ENCODE results near the gene SPAAR. TPM values are rescaled to one million over a fixed set of nuclear protein-coding genes. Genes with fewer than 3 reads are reported as not detected.
A peak's percentile ranks its signal among the peaks of the same experiment; 100 is the strongest.

The SPAAR gene
- polyA plus RNA-seq, 3 donors from 2014 or later = not detected

GRCh38 chr9:35938474-35939356, 29.4 kb downstream of the SPAAR start:
- H3K36me3 Mint-ChIP-seq = no peaks in the 10 kb centered on the region
- no peak for DNase-seq
- H3K27me3 Mint-ChIP-seq (ENCODE audit: low read depth in 3 of 3) = peaks cover 0 to under 1% (median 0%) of the 10 kb centered on the region in 3 donors
- H3K9me3 Mint-ChIP-seq = no peaks in the 10 kb centered on the region
- no peaks in the 10 kb centered on the region for H3K4me1 Mint-ChIP-seq
- H3K4me3 Mint-ChIP-seq = no peak overlapping the region
- no peak overlapping the region for H3K27ac Mint-ChIP-seq

- no peak overlapping the region for H3K4me3 Mint-ChIP-seq
- peaks cover 0 to 3% (median 2%) of the 10 kb centered on the region in 3 donors for H3K27me3 Mint-ChIP-seq (ENCODE audit: low read depth in 3 of 3)
- no peak overlapping the region for H3K27ac Mint-ChIP-seq
- H3K4me1 Mint-ChIP-seq = no peaks in the 10 kb centered on the region
- no peaks in the 10 kb centered on the region for H3K36me3 Mint-ChIP-seq
- no peak for DNase-seq
- H3K9me3 Mint-ChIP-seq = no peaks in the 10 kb centered on the region
Observed at GRCh38 chr9:35939679-35940250, 30.5 kb downstream of the SPAAR start.

GRCh38 chr9:35940458-35941407, 31.4 kb downstream of the SPAAR start:
- DNase-seq = no peak
- H3K4me3 Mint-ChIP-seq = no peak overlapping the region
- H3K27me3 Mint-ChIP-seq (ENCODE audit: low read depth in 3 of 3) = peaks cover 0 to 7% (median 2%) of the 10 kb centered on the region in 3 donors
- H3K36me3 Mint-ChIP-seq = no peaks in the 10 kb centered on the region
- peaks cover 0 to 4% of the 10 kb centered on the region in 2 donors for H3K4me1 Mint-ChIP-seq
- no peaks in the 10 kb centered on the region for H3K9me3 Mint-ChIP-seq
- H3K27ac Mint-ChIP-seq = no peak overlapping the region

GRCh38 chr9:35942286-35942685, 33.0 kb downstream of the SPAAR start:
- Mint-ChIP-seq H3K4me1 (peaks cover 0 to 8% of the 10 kb centered on the region in 2 donors), H3K27me3 (ENCODE audit: low read depth in 3 of 3) (peaks cover 0 to 8% (median 2%) of the 10 kb centered on the region in 3 donors), H3K9me3 (no peaks in the 10 kb centered on the region), H3K36me3 (no peaks in the 10 kb centered on the region), H3K27ac (no peak overlapping the region), H3K4me3 (no peak overlapping the region)
- DNase-seq = no peak

- H3K27me3 Mint-ChIP-seq (ENCODE audit: low read depth in 3 of 3) = peaks cover 0 to 8% (median 2%) of the 10 kb centered on the region in 3 donors
- H3K4me1 Mint-ChIP-seq = peaks cover 0 to 8% of the 10 kb centered on the region in 2 donors
- DNase-seq = no peak
- no peaks in the 10 kb centered on the region for H3K9me3 Mint-ChIP-seq
- no peak overlapping the region for H3K4me3 Mint-ChIP-seq
- H3K36me3 Mint-ChIP-seq = no peaks in the 10 kb centered on the region
- no peak overlapping the region for H3K27ac Mint-ChIP-seq
Observed at GRCh38 chr9:35944173-35944572, 34.9 kb downstream of the SPAAR start.

GRCh38 chr9:35944841-35945240, 35.6 kb downstream of the SPAAR start:
- Mint-ChIP-seq H3K4me3 (no peak overlapping the region), H3K27me3 (ENCODE audit: low read depth in 3 of 3) (peaks cover 0 to 8% (median 2%) of the 10 kb centered on the region in 3 donors), H3K9me3 (no peaks in the 10 kb centered on the region), H3K4me1 (peaks cover 0 to 8% of the 10 kb centered on the region in 2 donors), H3K36me3 (no peaks in the 10 kb centered on the region), H3K27ac (no peak overlapping the region)
- no peak for DNase-seq

- Mint-ChIP-seq H3K9me3 (no peaks in the 10 kb centered on the region), H3K4me1 (peaks cover 0 to 8% of the 10 kb centered on the region in 2 donors), H3K36me3 (no peaks in the 10 kb centered on the region), H3K27me3 (ENCODE audit: low read depth in 3 of 3) (peaks cover 2 to 10% (median 3%) of the 10 kb centered on the region in 3 donors), H3K27ac (no peak overlapping the region), H3K4me3 (no peak overlapping the region)
- peak; percentile 8 to 14 (median 14) for DNase-seq
Observed at GRCh38 chr9:35945341-35946018, 36.2 kb downstream of the SPAAR start.

GRCh38 chr9:35948451-35948850, 39.2 kb downstream of the SPAAR start:
- Mint-ChIP-seq H3K36me3 (no peaks in the 10 kb centered on the region), H3K9me3 (peaks cover 0 to 2% (median 0%) of the 10 kb centered on the region in 6 donors), H3K4me3 (no peak overlapping the region), H3K4me1 (peaks cover 0 to 8% of the 10 kb centered on the region in 2 donors), H3K27ac (no peak overlapping the region), H3K27me3 (ENCODE audit: low read depth in 3 of 3) (peaks cover 2 to 10% (median 5%) of the 10 kb centered on the region in 3 donors)
- no peak for DNase-seq

GRCh38 chr9:35948901-35949318, 39.6 kb downstream of the SPAAR start:
- peaks cover 0 to 10% (median 5%) of the 10 kb centered on the region in 3 donors for H3K27me3 Mint-ChIP-seq (ENCODE audit: low read depth in 3 of 3)
- no peaks in the 10 kb centered on the region for H3K36me3 Mint-ChIP-seq
- H3K4me1 Mint-ChIP-seq = peaks cover 0 to 8% of the 10 kb centered on the region in 2 donors
- no peak overlapping the region for H3K4me3 Mint-ChIP-seq
- peaks cover 0 to 2% (median 0%) of the 10 kb centered on the region in 6 donors for H3K9me3 Mint-ChIP-seq
- no peak for DNase-seq
- H3K27ac Mint-ChIP-seq = no peak overlapping the region

- Mint-ChIP-seq H3K9me3 (peaks cover 0 to 2% (median 0%) of the 10 kb centered on the region in 6 donors), H3K36me3 (no peaks in the 10 kb centered on the region), H3K27ac (no peak overlapping the region), H3K4me3 (no peak overlapping the region), H3K27me3 (ENCODE audit: low read depth in 3 of 3) (peaks cover 0 to 5% (median 2%) of the 10 kb centered on the region in 3 donors), H3K4me1 (no peaks in the 10 kb centered on the region)
- DNase-seq = no peak
Observed at GRCh38 chr9:35951736-35952135, 42.4 kb downstream of the SPAAR start.

GRCh38 chr9:35952526-35953191, 43.4 kb downstream of the SPAAR start:
- H3K4me1 Mint-ChIP-seq = no peaks in the 10 kb centered on the region
- no peaks in the 10 kb centered on the region for H3K36me3 Mint-ChIP-seq
- peaks cover 1 to 8% (median 2%) of the 10 kb centered on the region in 3 donors for H3K27me3 Mint-ChIP-seq (ENCODE audit: low read depth in 3 of 3)
- no peak overlapping the region for H3K27ac Mint-ChIP-seq
- peaks cover 0 to 2% (median 0%) of the 10 kb centered on the region in 6 donors for H3K9me3 Mint-ChIP-seq
- DNase-seq = no peak
- H3K4me3 Mint-ChIP-seq = no peak overlapping the region

GRCh38 chr9:35954942-35955546, 45.8 kb downstream of the SPAAR start:
- peak; percentile 28 to 46 (median 46) for DNase-seq
- Mint-ChIP-seq H3K27ac (no peak overlapping the region), H3K4me1 (no peaks in the 10 kb centered on the region), H3K27me3 (ENCODE audit: low read depth in 3 of 3) (peaks cover 1 to 12% (median 2%) of the 10 kb centered on the region in 3 donors), H3K9me3 (peaks cover 0 to 2% (median 0%) of the 10 kb centered on the region in 6 donors), H3K36me3 (no peaks in the 10 kb centered on the region), H3K4me3 (no peak overlapping the region)
